MV-4-11 (cell line): Measurements from ENCODE around the gene OTUD4.
"Not testable (repeated sequence)": the region's sequence is repeated elsewhere in the genome, so short reads cannot be mapped to it uniquely, and the experiment has no call there.

Source experiments
- DNase-seq: peaks from one replicate; lab custom pipeline; 2025; lab: John Stamatoyannopoulos, UW

The OTUD4 gene, protein sequence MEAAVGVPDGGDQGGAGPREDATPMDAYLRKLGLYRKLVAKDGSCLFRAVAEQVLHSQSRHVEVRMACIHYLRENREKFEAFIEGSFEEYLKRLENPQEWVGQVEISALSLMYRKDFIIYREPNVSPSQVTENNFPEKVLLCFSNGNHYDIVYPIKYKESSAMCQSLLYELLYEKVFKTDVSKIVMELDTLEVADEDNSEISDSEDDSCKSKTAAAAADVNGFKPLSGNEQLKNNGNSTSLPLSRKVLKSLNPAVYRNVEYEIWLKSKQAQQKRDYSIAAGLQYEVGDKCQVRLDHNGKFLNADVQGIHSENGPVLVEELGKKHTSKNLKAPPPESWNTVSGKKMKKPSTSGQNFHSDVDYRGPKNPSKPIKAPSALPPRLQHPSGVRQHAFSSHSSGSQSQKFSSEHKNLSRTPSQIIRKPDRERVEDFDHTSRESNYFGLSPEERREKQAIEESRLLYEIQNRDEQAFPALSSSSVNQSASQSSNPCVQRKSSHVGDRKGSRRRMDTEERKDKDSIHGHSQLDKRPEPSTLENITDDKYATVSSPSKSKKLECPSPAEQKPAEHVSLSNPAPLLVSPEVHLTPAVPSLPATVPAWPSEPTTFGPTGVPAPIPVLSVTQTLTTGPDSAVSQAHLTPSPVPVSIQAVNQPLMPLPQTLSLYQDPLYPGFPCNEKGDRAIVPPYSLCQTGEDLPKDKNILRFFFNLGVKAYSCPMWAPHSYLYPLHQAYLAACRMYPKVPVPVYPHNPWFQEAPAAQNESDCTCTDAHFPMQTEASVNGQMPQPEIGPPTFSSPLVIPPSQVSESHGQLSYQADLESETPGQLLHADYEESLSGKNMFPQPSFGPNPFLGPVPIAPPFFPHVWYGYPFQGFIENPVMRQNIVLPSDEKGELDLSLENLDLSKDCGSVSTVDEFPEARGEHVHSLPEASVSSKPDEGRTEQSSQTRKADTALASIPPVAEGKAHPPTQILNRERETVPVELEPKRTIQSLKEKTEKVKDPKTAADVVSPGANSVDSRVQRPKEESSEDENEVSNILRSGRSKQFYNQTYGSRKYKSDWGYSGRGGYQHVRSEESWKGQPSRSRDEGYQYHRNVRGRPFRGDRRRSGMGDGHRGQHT

GRCh38 chr4:145180298-145181090 is at the start of gene OTUD4:
OTUD4 (minus strand) TSS chr4:145180589; CDS start chr4:145179973, 616 bp downstream.
- DNase-seq: peak; percentile 92

GRCh38 chr4:145223228-145223627 is 42.8 kb upstream of the OTUD4 start:
- not testable (repeated sequence) for DNase-seq

DNA sequence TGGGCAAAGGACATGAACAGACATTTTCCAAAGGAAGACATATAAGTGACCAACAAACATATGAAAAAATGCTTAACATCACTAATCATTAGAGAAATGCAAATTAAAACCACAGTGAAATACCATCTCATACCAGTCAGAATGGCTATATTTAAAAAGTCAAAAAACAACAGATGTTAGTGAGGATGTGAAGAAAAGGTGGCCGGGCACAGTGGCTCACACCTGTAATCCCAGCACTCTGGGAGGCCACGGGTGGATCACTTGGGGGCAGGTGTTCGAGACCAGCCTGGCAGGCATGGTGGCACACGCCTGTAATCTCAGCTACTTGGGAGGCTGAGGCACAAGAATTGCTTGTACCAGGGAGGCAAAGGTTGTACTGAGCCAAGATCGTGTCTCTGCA is 41.1 kb upstream of the OTUD4 start:
- DNase-seq: not testable (repeated sequence)

GRCh38 chr4:145219090-145219489 is 38.7 kb upstream of the OTUD4 start:
- no peak for DNase-seq

GRCh38 chr4:145218251-145218650 is 37.9 kb upstream of the OTUD4 start:
- no peak for DNase-seq

- DNase-seq: peak; percentile 13
Measured at GRCh38 chr4:145217349-145217748, 37.0 kb upstream of the OTUD4 start.

DNA sequence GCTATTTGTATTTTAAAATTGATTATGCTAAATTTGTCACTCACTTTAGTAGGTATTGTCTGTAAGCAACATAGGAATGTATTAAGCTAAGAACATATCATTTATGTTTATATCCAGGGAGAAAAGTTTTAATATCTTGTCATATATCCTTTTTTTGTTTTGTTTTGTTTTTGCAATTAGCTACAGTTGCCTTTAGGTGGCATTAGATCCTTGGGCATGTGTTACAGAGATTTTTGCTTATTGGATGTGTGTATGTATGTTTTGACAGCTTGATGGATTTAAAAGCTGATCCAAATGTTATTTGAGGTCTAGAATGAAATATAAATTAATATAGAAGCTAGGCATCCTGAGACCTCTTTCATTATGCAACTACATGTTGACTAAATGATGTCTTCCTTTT is 36.1 kb upstream of the OTUD4 start:
- DNase-seq: no peak

DNA sequence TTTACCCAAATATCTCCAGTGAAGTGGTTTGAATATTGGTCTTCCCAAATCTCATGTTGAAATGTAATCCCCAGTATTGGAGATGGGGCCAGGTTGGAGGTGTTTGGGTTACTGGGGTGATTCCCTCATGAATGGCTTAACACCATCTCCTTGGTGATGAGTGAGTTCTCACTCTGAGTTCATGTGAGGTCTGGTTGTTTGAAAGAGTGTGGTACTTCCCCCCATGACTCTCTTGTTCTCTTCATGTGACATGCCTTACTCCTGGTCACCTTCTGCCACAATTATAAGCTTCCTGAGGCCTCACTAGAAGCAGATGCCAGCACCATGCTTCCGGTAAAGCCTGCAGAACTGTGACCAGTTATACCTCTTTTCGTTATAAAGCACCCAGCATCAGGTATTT is 32.9 kb upstream of the OTUD4 start:
- no peak for DNase-seq

DNA sequence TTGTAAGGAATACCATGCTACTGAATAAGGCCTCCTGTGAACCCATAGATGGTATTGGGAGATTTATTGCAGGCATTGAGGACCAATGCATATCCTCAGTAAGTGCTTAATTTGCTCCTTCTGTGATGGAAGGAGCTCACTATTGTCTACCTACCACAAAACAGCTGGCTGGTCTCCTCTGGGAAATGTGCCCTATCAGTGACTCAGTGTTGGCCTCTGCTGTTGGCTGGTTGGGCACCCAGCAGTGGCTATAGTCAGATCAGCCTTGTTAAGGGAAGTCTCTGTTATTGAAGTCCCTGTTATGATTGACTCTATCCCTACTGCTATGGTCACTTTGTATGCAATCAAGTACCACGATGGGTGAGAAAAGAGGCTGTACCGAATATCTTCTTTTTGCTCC is 27.5 kb upstream of the OTUD4 start:
- no peak for DNase-seq

DNA sequence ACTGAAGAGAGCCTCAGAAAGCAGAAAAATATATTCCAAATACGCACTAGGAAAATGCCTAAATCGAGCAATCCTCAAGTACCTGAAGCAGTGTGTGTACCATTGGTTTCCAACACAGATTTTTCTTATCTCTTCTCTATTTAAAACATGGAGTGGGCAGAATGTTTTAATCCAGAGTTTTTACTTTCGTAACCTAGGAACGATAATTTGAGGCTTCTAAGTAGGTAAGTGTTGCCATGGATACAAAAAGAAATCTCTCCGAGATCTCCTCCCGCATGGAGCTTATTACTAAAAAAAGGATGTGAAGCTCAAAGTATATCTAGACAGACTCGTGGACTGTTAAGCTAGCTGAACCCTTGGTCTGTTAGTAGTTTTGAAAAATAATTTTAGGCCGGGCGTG is 23.0 kb upstream of the OTUD4 start:
- DNase-seq: no peak

- DNase-seq: no peak
Measured at GRCh38 chr4:145200366-145200765, 20.0 kb upstream of the OTUD4 start.

GRCh38 chr4:145199051-145199716 is 18.8 kb upstream of the OTUD4 start:
- DNase-seq: no peak

- DNase-seq: no peak
Measured at GRCh38 chr4:145196747-145197146, 16.4 kb upstream of the OTUD4 start.

GRCh38 chr4:145195167-145195952 is 15.0 kb upstream of the OTUD4 start:
- DNase-seq: peak; percentile 90

- no peak for DNase-seq
Measured at GRCh38 chr4:145189981-145190380, 9.6 kb upstream of the OTUD4 start.

GRCh38 chr4:145186729-145187128 is 6.3 kb upstream of the OTUD4 start:
- DNase-seq: peak; percentile 76

DNA sequence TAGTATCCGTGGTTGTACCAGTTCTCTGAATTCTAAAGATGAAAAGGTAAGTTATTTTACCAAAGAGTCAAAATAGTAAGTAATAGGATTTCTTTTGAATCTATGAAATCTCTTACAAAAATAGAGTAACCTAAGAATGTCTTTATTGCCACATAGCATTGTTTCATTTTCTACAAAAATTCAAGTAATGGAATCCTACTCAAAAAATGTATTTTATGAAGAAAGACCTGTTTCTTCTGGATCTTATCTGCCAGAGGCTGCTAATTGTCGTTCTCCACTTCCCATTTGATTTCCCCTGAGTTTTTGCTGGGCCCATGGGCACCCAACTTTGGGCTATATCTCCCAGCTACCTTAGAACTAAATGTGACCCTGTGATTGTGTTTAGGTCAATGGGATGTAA is 3.2 kb upstream of the OTUD4 start:
- no peak for DNase-seq

- peak; percentile 10 for DNase-seq
Measured at GRCh38 chr4:145183023-145183422, 2.6 kb upstream of the OTUD4 start.

- no peak for DNase-seq
Measured at GRCh38 chr4:145182222-145182621, 1.8 kb upstream of the OTUD4 start.

DNA sequence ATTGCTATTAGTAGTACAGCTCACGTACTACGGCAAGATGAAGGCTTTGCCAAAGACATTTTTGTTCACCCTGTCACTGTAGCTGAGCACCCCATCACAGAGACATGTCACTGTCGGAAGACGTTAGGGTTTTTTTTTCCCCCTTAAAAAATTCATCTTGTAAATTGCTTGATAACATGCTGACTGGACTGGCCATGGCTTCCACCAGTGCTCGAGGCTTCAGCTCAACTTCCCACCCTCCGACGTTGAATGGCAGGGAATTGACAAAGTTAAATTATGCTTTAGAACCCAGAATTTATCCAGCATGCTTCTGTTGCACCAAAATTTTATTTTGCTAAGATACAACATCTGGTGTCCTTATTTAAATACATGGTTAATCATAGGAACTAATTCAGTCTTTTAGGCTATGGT is 707 bp upstream of the OTUD4 start:
- no peak for DNase-seq
